Fibroblast of skin of back (primary cell): ENCODE measurements around the gene TMEM132A.
"Not testable (repeated sequence)": the region's sequence is repeated elsewhere in the genome, so short reads cannot be mapped to it uniquely, and the experiment has no call there.

Experiments
- DNase-seq: peaks from one replicate; pipeline ENCODE4 v3.0.0-alpha.2; 2013

The TMEM132A gene

GRCh38 chr11:60966890-60967289, 42.6 kb downstream of the TMEM132A start:
- no peak for DNase-seq

- no peak for DNase-seq
Observed at GRCh38 chr11:60968223-60968622, 44.0 kb downstream of the TMEM132A start.

- DNase-seq, result peak; percentile 26
Observed at GRCh38 chr11:60970369-60970774, 46.1 kb downstream of the TMEM132A start.

GRCh38 chr11:60970890-60971289, 46.6 kb downstream of the TMEM132A start:
- DNase-seq, result no peak

- DNase-seq, result no peak
Observed at GRCh38 chr11:60971520-60971919, 47.3 kb downstream of the TMEM132A start, which contains the start of gene CD6. TSS of gene CD6 (plus strand) at chr11:60971680. CDS start at chr11:60971866, 186 bp downstream.

GRCh38 chr11:60972182-60973030, 48.1 kb downstream of the TMEM132A start:
- no peak for DNase-seq

- no peak for DNase-seq
Observed at GRCh38 chr11:60973699-60974098, 49.4 kb downstream of the TMEM132A start.

- DNase-seq, result not testable (repeated sequence)
Observed at GRCh38 chr11:60974316-60974715, 50.1 kb downstream of the TMEM132A start.

- DNase-seq, result no peak
Observed at GRCh38 chr11:60974726-60975125, 50.5 kb downstream of the TMEM132A start.

- no peak for DNase-seq
Observed at GRCh38 chr11:60977224-60977623, 53.0 kb downstream of the TMEM132A start.

- no peak for DNase-seq
Observed at GRCh38 chr11:60977836-60978235, 53.6 kb downstream of the TMEM132A start.

- DNase-seq, result no peak
Observed at GRCh38 chr11:60978546-60979380, 54.5 kb downstream of the TMEM132A start.

- no peak for DNase-seq
Observed at GRCh38 chr11:60981515-60981914, 57.3 kb downstream of the TMEM132A start.

- no peak for DNase-seq
Observed at GRCh38 chr11:60982184-60982583, 57.9 kb downstream of the TMEM132A start.

GRCh38 chr11:60984149-60984548, 59.9 kb downstream of the TMEM132A start:
- no peak for DNase-seq

GRCh38 chr11:60984636-60985035, 60.4 kb downstream of the TMEM132A start:
- no peak for DNase-seq

GRCh38 chr11:60985501-60985900, 61.2 kb downstream of the TMEM132A start:
- no peak for DNase-seq

GRCh38 chr11:60985991-60986915, 62.0 kb downstream of the TMEM132A start:
- DNase-seq, result peak; percentile 48
